H9 (cell line): ENCODE results near the gene ADAMTS2. TPM values are rescaled to one million over a fixed set of nuclear protein-coding genes. Genes with fewer than 3 reads are reported as not detected.

Experiments
- DNase-seq: peaks from one replicate; pipeline ENCODE4 v3.0.0-alpha.2; 2017
- H2AFZ ChIP-seq: one replicate; pipeline ENCODE4 v1.6.1; 2013; ENCODE audit warnings: mild to moderate bottlenecking, low read length, control low read depth, moderate library complexity
- H2AK5ac ChIP-seq: 2 replicates; pipeline ENCODE4 v1.6.1; 2013; ENCODE audit warnings: low read length, control low read depth, mixed read lengths; ENCODE audit not compliant: insufficient read length
- H2BK120ac ChIP-seq: one replicate; pipeline ENCODE4 v1.6.1; 2013; ENCODE audit warnings: low read depth, mild to moderate bottlenecking, low read length, control low read depth, inconsistent platforms; ENCODE audit not compliant: poor library complexity, severe bottlenecking
- H2BK12ac ChIP-seq: 2 replicates; pipeline ENCODE4 v1.6.1; 2013; ENCODE audit warnings: low read length, control low read depth, mixed read lengths, low read depth; ENCODE audit not compliant: insufficient read length
- H2BK15ac ChIP-seq: 2 replicates; pipeline ENCODE4 v1.6.1; 2013; ENCODE audit warnings: low read depth, low read length, control low read depth
- H2BK20ac ChIP-seq: one replicate; pipeline ENCODE4 v1.6.1; 2013; ENCODE audit warnings: low read depth, mild to moderate bottlenecking, low read length, control low read depth, inconsistent platforms; ENCODE audit not compliant: poor library complexity, severe bottlenecking
- H2BK5ac ChIP-seq: 2 replicates; pipeline ENCODE4 v1.6.1; 2013; ENCODE audit warnings: low read length, control low read depth, mixed read lengths; ENCODE audit not compliant: insufficient read length
- H3K14ac ChIP-seq: 2 replicates; pipeline ENCODE4 v1.6.1; 2013; ENCODE audit warnings: low read length, control low read depth; ENCODE audit not compliant: insufficient read depth
- H3K18ac ChIP-seq: 2 replicates; pipeline ENCODE4 v1.6.1; 2013; ENCODE audit warnings: low read depth, mild to moderate bottlenecking, mixed read lengths, low read length, control low read depth; ENCODE audit not compliant: insufficient read length
- H3K23ac ChIP-seq: 2 replicates; pipeline ENCODE4 v1.6.1; 2013; ENCODE audit warnings: low read length, control low read depth, mixed read lengths, low read depth; ENCODE audit not compliant: insufficient read length
- H3K23me2 ChIP-seq: 2 replicates; pipeline ENCODE4 v1.6.1; 2013; ENCODE audit warnings: low read depth, mild to moderate bottlenecking, mixed read lengths, low read length, control low read depth; ENCODE audit not compliant: insufficient read length, poor library complexity, severe bottlenecking
- H3K27ac ChIP-seq: 2 replicates; pipeline ENCODE4 v1.5.1; 2013; ENCODE audit warnings: low read length, control low read depth, mixed read lengths, low read depth; ENCODE audit not compliant: insufficient read length
- H3K27me3 ChIP-seq: 2 replicates; pipeline ENCODE4 v1.6.1; 2013; ENCODE audit warnings: low read length, control low read depth, inconsistent platforms; ENCODE audit not compliant: insufficient read depth
- H3K4ac ChIP-seq: 2 replicates; pipeline ENCODE4 v1.6.1; 2013; ENCODE audit warnings: low read depth, mild to moderate bottlenecking, control low read depth, inconsistent platforms, low read length, moderate library complexity
- H3K4me1 ChIP-seq: 2 replicates; pipeline ENCODE4 v1.6.1; 2013; ENCODE audit warnings: low read length, control low read depth, inconsistent platforms; ENCODE audit not compliant: insufficient read depth
- H3K4me2 ChIP-seq: 2 replicates; pipeline ENCODE4 v1.6.1; 2013; ENCODE audit warnings: low read length, control low read depth, mixed read lengths; ENCODE audit not compliant: insufficient read length, insufficient read depth
- H3K56ac ChIP-seq: 2 replicates; pipeline ENCODE4 v1.6.1; 2013; ENCODE audit warnings: low read depth, mild to moderate bottlenecking, mixed read lengths, low read length, control low read depth; ENCODE audit not compliant: insufficient read length
- H3K79me1 ChIP-seq: 2 replicates; pipeline ENCODE4 v1.6.1; 2013; ENCODE audit warnings: low read depth, mild to moderate bottlenecking, moderate library complexity, low read length, control low read depth, inconsistent platforms; ENCODE audit not compliant: insufficient read depth, poor library complexity, severe bottlenecking
- H3K79me2 ChIP-seq: 2 replicates; pipeline ENCODE4 v1.6.1; 2013; ENCODE audit warnings: low read length, control low read depth, inconsistent platforms; ENCODE audit not compliant: insufficient read depth
- H3K9ac ChIP-seq: 2 replicates; pipeline ENCODE4 v1.6.1; 2013; ENCODE audit warnings: low read length, control low read depth, mixed read lengths; ENCODE audit not compliant: insufficient read length; ENCODE audit errors: extremely low read depth
- H3K9me3 ChIP-seq: one replicate; pipeline ENCODE4 v1.6.1; 2013; ENCODE audit warnings: low read depth, low read length, inconsistent platforms; ENCODE audit not compliant: control insufficient read depth
- H3T11ph ChIP-seq: one replicate; pipeline ENCODE4 v1.6.1; 2013; ENCODE audit warnings: mild to moderate bottlenecking, low read length, control low read depth, inconsistent platforms
- H4K20me1 ChIP-seq: one replicate; pipeline ENCODE4 v1.6.1; 2013; ENCODE audit not compliant: control insufficient read depth, insufficient read length, insufficient read depth
- H4K5ac ChIP-seq: 2 replicates; pipeline ENCODE4 v1.6.1; 2013; ENCODE audit warnings: low read depth, mild to moderate bottlenecking, mixed read lengths, low read length, control low read depth; ENCODE audit not compliant: insufficient read length
- H4K8ac ChIP-seq: replicated peaks from 2 replicates; pipeline ENCODE4 v1.6.1; 2013; ENCODE audit warnings: low read length, control low read depth, mixed read lengths, low read depth; ENCODE audit not compliant: insufficient read length
- H4K91ac ChIP-seq: 2 replicates; pipeline ENCODE4 v1.6.1; 2013; ENCODE audit warnings: low read depth, mild to moderate bottlenecking, moderate library complexity, mixed read lengths, low read length, control low read depth; ENCODE audit not compliant: insufficient read length
- H3K27ac Mint-ChIP-seq, 3 experiments: 2 replicates in 2 of 3; 3 replicates in 1 of 3; pipeline ENCODE4 v1.8.0; 2020 to 2021; ENCODE audit warnings: mixed read lengths in 3 of 3, mild to moderate bottlenecking in 1 of 3, moderate library complexity in 1 of 3
- H3K27me3 Mint-ChIP-seq: 2 replicates; pipeline ENCODE4 v1.8.0; 2021; ENCODE audit warnings: low read depth, mild to moderate bottlenecking, moderate library complexity, mixed read lengths
- H3K36me3 Mint-ChIP-seq, 3 experiments: 2 replicates in 2 of 3; 3 replicates in 1 of 3; pipeline ENCODE4 v1.8.0; 2020 to 2021; ENCODE audit warnings: low read depth in 3 of 3, mixed read lengths in 3 of 3; ENCODE audit not compliant: insufficient read depth in 1 of 3
- H3K4me1 Mint-ChIP-seq, 2 experiments: 2 replicates each; pipeline ENCODE4 v1.8.0; 2020; ENCODE audit warnings: mixed read lengths in 2 of 2
- H3K4me3 Mint-ChIP-seq, 2 experiments: 2 replicates in 1 of 2; 3 replicates in 1 of 2; pipeline ENCODE4 v1.8.0; 2020 to 2021; ENCODE audit warnings: mild to moderate bottlenecking in 2 of 2, mixed read lengths in 2 of 2, moderate library complexity in 1 of 2
- H3K9me3 Mint-ChIP-seq, 2 experiments: 2 replicates in 1 of 2; 3 replicates in 1 of 2; pipeline ENCODE4 v1.8.0; 2020; ENCODE audit warnings: mild to moderate bottlenecking in 2 of 2, mixed read lengths in 2 of 2, moderate library complexity in 1 of 2
- CTCF ChIP-seq: fragments of 200-600 bp; sonication (generic); conservative IDR thresholded peaks from 3 replicates; pipeline ENCODE4 v1.8.0; 2021; ENCODE audit warnings: antibody characterized with exemption, mild to moderate bottlenecking
- WGBS: extraction: QIAGEN DNeasy Blood & Tissue Kit; methylation state at CpG from one replicate; pipeline ENCODE4 v1.1.7; 2013; ENCODE audit warnings: missing lambda C conversion rate, low lambda C conversion rate, mixed read lengths; ENCODE audit not compliant: insufficient read length; ENCODE audit errors: extremely low coverage; 5-methylcytosine and 5-hydroxymethylcytosine counted together
- total RNA-seq: library from RNA; stranded (reverse); gene quantifications from 2 replicates; pipeline ENCODE4 v1.2.1, GENCODE V29; 2021

The ADAMTS2 gene
- total RNA-seq, 1 experiment from 2014 or later: 5.4 TPM

GRCh38 chr5:179176571-179177230 lies 168.6 kb downstream of the ADAMTS2 start:
- H2BK20ac ChIP-seq: no peak overlapping the region
- H2BK120ac ChIP-seq: no peak overlapping the region
- no peak overlapping the region for H4K8ac ChIP-seq
- H3K14ac ChIP-seq: no peak overlapping the region
- H2AK5ac ChIP-seq: no peak overlapping the region
- H3K4ac ChIP-seq: no peak overlapping the region
- no peak overlapping the region for H3K27ac ChIP-seq
- no peak overlapping the region for H2BK12ac ChIP-seq
- no peak overlapping the region for H2AFZ ChIP-seq
- H3K27me3 Mint-ChIP-seq: peaks cover 4% of the 10 kb centered on the region
- no peak for DNase-seq
- no peaks in the 10 kb centered on the region for H3K23me2 ChIP-seq
- TF ChIP-seq CTCF: no peak
- H3K36me3 Mint-ChIP-seq: peaks cover 0 to 8% (median 0%) of the 10 kb centered on the region in 3 experiments; a peak in 4 of 7 replicates
- H3K9me3 ChIP-seq: no peaks in the 10 kb centered on the region
- no peak overlapping the region for H3K23ac ChIP-seq
- no peak overlapping the region for H3K4me2 ChIP-seq
- H3K27me3 ChIP-seq: no peaks in the 10 kb centered on the region
- H3T11ph ChIP-seq: no peak overlapping the region
- H3K4me3 Mint-ChIP-seq: no peak overlapping the region
- H3K9me3 Mint-ChIP-seq: peaks cover 0 to 4% of the 10 kb centered on the region in 2 experiments; a peak in 1 of 5 replicates
- H3K4me1 ChIP-seq: no peaks in the 10 kb centered on the region
- H4K91ac ChIP-seq: no peak overlapping the region
- no peaks in the 10 kb centered on the region for H3K79me2 ChIP-seq
- no peak overlapping the region for H3K9ac ChIP-seq
- no peak overlapping the region for H3K18ac ChIP-seq
- H2BK5ac ChIP-seq: no peak overlapping the region
- peak overlapping the region in 1 of 3 experiments; percentile 69; a peak in 1 of 7 replicates for H3K27ac Mint-ChIP-seq
- peaks cover 4% of the 10 kb centered on the region in 2 experiments; a peak in 3 of 4 replicates for H3K4me1 Mint-ChIP-seq
- H2BK15ac ChIP-seq: no peak overlapping the region
- no peaks in the 10 kb centered on the region for H4K20me1 ChIP-seq
- no peaks in the 10 kb centered on the region for H3K79me1 ChIP-seq
- H3K56ac ChIP-seq: no peak overlapping the region
- WGBS: no CpG with 5 or more reads among the region's 13 CpGs
- no peak overlapping the region for H4K5ac ChIP-seq
